GM10266 (cell line): Measurements from ENCODE around the gene UBE2A.

Experiments used
- DNase-seq: peaks from one replicate; pipeline ENCODE4 v3.0.0; 2012; ENCODE audit errors: extremely low spot score
- TF ChIP-seq, protein P1 (sequence below): IDR thresholded peaks from 2 replicates; pipeline ENCODE4 v1.5.1; 2012; ENCODE audit warnings: mild to moderate bottlenecking, low read depth; ENCODE audit not compliant: control insufficient read depth, insufficient read depth; ENCODE audit errors: missing control alignments

The UBE2A gene

DNA sequence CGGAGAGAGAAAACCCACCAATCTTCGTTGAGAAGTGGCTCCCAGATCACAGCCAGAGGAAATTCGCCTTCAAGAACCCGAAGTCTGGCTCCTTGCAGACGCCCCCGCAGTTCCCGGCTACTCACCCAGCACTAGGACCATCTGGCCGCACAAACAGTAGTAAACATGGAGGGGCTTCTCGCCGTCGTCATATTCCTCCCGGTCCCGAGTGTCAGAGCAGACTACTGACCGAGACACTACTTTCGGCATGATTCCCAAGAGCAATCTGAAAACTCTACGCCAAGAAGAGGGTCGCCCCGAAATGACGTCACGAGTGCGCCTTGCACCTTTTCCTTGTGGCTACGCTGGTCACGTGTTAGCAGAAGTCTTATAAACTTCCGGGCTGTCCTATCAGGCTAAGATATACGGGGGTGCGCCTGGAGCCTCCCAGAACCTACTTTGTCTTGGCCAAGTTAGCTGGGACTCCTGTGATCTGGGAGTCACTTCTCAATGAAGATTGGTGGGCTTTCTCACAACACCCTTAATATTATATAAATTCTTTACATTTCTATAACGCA, 9.2 kb upstream of the UBE2A start, which contains the start of gene STEEP1:
Gene STEEP1 (minus strand): TSS at position 303 of the 557 bp plus-strand sequence. CDS start 54 bp downstream, at position 249.
- TF ChIP-seq, protein P1, sequence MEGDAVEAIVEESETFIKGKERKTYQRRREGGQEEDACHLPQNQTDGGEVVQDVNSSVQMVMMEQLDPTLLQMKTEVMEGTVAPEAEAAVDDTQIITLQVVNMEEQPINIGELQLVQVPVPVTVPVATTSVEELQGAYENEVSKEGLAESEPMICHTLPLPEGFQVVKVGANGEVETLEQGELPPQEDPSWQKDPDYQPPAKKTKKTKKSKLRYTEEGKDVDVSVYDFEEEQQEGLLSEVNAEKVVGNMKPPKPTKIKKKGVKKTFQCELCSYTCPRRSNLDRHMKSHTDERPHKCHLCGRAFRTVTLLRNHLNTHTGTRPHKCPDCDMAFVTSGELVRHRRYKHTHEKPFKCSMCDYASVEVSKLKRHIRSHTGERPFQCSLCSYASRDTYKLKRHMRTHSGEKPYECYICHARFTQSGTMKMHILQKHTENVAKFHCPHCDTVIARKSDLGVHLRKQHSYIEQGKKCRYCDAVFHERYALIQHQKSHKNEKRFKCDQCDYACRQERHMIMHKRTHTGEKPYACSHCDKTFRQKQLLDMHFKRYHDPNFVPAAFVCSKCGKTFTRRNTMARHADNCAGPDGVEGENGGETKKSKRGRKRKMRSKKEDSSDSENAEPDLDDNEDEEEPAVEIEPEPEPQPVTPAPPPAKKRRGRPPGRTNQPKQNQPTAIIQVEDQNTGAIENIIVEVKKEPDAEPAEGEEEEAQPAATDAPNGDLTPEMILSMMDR, result no peak
- DNase-seq, result peak; percentile 79

DNA sequence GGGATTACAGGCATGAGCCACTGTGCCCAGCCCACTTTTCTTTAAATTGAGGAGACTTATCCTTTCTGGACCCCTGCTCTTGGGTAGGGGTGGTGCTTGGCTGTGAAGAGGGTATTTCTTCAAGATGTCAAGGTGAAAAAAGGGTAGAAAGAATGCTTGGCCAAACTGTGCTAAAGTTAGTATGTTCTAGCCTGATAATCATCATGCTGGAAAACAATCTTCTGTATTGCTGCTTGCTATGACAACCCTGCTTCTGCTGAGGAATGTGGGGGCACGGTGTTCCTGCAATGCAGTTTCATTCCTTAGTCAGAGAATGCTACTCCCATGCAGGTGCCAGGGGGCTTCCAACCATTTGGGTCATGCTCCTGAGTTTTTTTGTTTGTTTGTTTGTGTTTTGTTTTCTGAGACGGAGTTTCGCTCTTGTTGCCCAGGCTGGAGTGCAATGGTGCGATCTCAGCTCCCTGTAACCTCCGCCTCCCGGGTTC, 4.0 kb upstream of the UBE2A start:
- DNase-seq, result no peak
- TF ChIP-seq, protein P1, result no peak

DNA sequence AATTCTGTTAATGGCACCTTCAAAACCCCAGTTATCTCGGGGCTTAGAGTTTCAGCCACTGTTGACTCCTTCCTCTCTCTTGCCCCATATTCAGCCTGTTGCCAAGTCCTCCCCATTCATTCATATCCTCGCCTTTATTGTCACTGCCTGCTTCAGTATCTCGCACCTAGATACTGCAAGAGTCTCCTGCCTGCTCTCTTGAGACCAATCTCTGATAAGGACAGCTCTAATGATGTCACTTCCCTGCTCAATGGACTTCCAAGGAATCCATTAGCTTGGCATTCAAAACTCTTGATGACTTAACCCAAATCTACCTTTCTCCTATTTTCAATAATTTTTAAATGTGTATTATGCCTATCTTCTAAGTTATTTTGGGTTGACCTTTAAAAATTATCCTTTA, 1.1 kb upstream of the UBE2A start:
- TF ChIP-seq, protein P1, result no peak
- no peak for DNase-seq

DNA sequence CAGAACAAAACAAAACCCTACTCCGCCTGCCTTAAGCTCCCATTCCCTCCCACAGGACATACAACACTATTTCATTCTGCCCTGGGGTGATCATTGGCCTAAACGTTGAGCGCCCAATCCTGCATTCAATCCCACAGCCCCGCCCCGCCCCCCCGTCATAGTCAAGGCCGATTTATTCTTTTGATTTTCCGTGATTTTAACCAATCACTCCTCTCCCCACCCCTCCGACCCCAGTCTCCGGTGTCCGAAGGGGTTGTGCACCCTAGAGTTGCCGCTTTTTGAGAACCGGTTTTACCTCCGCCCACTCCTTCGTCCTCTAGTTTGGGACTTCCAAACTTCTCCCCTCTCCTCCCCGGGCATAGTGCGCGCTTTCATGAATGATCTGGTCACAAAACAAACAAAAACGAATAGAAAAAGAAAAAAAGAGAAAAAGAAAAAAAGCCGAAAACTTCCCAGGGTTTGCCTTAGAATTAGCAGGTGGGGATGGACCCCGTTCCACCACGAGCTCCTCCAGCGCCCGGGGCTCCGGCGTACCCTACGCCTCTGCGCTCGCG, 446 bp upstream of the UBE2A start:
- DNase-seq, result peak; percentile 26
- TF ChIP-seq, protein P1, result no peak

DNA sequence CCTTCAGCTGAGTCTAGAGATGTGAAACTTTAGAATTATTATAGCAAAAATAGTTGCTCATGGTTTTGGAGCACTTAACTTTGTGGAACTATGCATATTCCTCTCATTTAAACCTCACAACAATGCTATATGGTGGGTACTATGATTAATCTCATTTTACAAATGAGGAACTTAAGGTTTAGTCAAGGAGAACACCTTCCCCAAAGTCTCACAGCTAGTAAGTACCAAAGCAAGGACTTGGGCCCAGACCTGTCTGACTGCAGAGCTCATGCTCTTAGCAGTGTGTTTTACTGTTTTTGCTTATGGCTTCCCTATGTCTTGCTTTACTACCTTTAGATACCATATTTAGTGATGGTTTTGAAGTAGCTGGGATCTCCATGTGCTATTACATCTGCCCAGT, 5.1 kb downstream of the UBE2A start:
- DNase-seq, result no peak
- TF ChIP-seq, protein P1, result no peak

DNA sequence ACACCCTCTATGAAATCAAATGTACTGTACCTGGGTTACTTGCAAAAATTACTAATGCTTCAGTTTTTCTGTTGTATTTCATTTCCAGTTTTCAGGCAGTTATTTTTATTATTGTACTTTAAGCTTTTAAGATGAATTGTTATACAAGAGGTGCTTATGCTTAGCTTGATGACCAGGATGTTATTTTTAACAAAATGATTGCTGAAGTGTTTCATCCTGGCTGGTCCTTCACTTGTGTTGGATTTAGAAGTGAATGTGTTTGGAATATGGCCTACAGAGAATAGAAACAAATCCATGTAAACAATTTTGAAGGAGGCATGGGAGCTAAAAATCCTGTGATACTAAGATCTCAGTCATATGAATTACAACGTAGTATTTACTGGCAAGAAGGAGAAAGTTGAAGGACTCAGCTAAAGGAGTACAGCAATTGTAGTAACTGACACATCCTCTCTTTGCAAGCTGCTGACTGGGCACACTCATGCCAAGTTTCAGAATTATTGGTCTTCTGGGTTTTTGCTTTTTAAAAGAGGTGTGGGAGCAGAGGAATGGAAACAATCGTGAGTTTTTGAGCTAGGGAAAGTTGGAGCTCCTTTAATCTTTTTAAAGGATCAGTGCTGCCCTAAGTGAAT, 9.2 kb downstream of the UBE2A start:
- DNase-seq, result no peak
- TF ChIP-seq, protein P1, result no peak

DNA sequence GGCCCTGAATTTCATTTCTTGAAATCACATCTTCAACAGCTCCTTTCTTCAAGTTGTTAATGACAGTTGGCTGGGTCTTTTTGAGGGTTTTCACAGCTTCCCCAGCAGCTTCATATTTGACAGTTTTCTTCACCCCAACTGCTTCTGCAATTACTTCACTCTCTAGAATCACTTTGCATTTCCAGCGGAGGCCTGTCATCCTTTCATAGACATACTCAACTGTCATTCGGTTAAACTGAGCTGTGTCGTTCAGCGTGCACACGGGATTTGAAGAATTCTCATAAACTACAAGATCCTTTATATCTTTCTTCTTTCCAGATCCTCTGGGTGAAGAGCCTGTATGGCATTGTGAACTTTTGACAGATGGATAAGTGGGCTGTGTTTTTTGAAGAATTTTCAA, 15.4 kb downstream of the UBE2A start:
- TF ChIP-seq, protein P1, result no peak
- DNase-seq, result no peak
